Amniotic epithelial cell (primary cell): Measurements from ENCODE around the gene RPS26.

ENCODE experiments used
- DNase-seq: peaks from one replicate; pipeline ENCODE4 v3.0.0-alpha.2; 2010; ENCODE audit warnings: low read depth

Gene RPS26

DNA sequence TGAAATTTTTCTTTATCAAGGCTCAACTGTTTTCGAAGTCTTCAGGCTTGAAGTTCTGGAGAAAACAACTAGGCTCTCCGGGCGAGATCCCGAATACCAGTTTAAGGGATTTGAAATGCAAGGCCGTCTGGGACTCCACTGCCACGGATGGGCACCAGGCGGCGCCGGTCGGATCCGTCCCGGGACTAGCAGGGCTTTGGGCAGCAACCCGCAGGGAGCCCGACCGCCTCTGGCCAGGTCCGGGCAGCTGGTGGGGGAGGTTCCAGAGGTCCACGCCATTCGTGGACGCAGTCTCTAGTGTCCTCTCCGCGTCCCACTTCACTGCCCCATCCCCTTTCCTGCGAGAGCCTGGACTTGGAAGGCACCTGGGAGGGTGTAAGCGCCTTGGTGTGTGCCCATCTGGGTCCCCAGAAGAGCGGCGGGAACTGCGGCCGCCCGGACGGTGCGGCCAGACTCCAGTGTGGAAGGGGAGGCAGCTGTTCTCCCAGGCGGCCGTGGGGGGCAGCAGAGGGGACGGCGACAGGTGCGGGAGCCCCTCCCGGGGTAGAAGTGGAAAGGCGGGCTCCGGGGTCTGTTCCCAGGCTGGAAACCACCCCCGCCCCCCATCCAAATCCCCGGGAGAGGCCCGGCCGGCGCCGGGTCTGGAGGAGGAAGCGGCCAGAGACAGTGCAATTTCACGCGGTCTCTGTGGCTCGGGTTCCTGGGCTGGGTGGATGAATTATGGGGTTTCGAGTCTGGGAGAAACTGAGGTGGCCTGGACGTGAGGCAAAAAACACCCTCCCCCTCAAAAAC is 37.4 kb downstream of the RPS26 start:
- peak; percentile 76 for DNase-seq

DNA sequence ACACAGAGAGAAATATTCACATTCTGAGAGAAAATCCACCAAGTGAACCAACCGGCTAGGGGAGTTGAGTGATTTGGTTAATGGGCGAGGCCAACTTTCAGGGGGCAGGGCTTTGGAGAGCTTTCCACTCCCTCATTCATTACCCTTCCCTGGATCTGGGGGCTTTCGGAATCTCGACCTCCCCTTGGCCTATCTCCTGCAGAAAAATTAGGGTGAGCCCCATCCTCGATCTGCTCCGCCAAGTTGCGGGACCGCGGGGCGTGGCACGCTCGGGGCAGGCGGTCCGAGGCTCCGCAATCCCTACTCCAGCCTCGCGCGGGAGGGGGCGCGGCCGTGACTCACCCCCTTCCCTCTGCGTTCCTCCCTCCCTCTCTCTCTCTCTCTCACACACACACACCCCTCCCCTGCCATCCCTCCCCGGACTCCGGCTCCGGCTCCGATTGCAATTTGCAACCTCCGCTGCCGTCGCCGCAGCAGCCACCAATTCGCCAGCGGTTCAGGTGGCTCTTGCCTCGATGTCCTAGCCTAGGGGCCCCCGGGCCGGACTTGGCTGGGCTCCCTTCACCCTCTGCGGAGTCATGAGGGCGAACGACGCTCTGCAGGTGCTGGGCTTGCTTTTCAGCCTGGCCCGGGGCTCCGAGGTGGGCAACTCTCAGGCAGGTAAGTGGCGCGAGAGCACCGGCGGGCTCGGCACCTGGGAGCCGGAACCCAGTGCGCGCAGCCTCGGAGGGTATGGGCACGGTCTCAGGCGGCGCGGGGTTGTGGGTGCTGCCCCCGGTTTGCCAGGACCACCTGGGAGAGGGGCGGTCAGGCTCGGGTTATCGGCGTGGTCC is 38.2 kb downstream of the RPS26 start, which contains the start of gene ERBB3:
Gene ERBB3 (plus strand): TSS at position 443 of the 833 bp plus-strand sequence. CDS start 136 bp downstream, at position 579.
- peak; percentile 81 for DNase-seq

GRCh38 chr12:56080556-56081138 is 38.9 kb downstream of the RPS26 start:
- peak; percentile 36 for DNase-seq

- no peak for DNase-seq
These were observed 40.0 kb downstream of the RPS26 start for GRCh38 chr12:56081393-56082347.

- no peak for DNase-seq
These were observed 40.7 kb downstream of the RPS26 start for GRCh38 chr12:56082382-56082781.

DNA sequence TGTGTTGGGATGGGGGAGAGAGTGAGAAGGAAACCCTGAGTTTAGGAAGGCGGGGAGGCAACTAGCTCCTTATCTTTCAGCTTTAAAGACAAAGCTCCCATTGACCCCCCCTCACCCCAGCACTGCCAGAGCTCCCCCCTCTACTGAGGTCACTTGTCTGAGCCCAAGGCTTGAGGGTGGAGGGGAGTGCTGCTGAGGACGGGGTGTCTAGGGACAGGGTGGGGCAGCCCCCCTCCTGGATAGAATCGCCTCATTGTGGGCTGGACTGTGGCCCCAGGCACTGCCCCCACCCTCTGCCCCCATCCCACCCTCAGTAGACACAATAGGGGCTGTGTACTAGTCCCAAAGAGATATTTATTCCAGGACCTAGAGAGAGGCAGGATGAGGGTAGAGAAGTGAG is 41.2 kb downstream of the RPS26 start:
- DNase-seq: no peak

DNA sequence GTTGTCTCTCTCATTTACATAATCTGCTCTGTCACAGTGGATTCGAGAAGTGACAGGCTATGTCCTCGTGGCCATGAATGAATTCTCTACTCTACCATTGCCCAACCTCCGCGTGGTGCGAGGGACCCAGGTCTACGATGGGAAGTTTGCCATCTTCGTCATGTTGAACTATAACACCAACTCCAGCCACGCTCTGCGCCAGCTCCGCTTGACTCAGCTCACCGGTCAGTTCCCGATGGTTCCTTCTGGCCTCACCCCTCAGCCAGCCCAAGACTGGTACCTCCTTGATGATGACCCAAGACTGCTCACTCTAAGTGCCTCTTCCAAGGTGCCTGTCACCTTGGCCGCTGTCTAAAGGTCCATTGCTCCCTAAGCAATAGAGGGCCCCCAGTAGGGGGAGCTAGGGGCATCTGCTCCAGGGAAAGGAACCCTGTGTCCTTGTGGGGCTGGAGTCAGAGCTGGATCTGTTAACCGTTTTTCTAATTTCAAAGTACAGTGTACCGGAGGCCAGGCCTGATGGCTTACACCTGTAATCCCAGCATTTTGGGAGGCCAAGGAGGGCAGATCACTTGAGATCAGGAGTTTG is 43.3 kb downstream of the RPS26 start:
- DNase-seq: peak; percentile 23

- DNase-seq: peak; percentile 14
These were observed 44.4 kb downstream of the RPS26 start for GRCh38 chr12:56086096-56086495.

DNA sequence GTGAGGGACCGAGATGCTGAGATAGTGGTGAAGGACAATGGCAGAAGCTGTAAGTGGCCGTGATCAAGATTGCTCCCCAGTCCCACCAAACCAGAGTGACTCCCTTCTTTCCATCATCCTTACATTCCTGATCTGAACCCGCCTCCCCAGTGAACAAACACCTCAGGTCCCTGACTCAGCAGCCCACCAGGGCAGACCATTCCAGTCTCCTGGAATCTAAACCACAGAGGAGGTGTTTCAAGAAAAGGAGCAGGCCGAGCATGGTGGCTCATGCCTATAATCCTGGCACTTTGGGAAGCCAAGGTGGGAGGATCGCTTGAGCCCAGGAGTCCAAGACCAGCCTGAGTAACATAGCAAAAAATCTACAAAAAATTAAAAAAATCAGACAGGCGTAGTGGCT is 44.9 kb downstream of the RPS26 start:
- DNase-seq: no peak

GRCh38 chr12:56087220-56087619 is 45.5 kb downstream of the RPS26 start:
- DNase-seq: no peak
